H54 (cell line): ENCODE data around the gene WDR44.
"Not testable (repeated sequence)": the region's sequence is repeated elsewhere in the genome, so short reads cannot be mapped to it uniquely, and the experiment has no call there.

ENCODE experiments used
- DNase-seq: peaks from one replicate; pipeline ENCODE4 v3.0.0; 2011; ENCODE audit warnings: low spot score, mixed read lengths; ENCODE audit not compliant: insufficient read length
- FAIRE-seq: peaks from 3 replicates; lab custom pipeline; 2011; peaks lifted over from hg19 to GRCh38; lab: Jason Lieb, UNC
- POLR2A ChIP-seq: IDR thresholded peaks from 2 replicates; pipeline ENCODE4 v1.6.1; 2011; ENCODE audit warnings: low read depth, mild to moderate bottlenecking, low read length

Gene WDR44

GRCh38 chrX:118383120-118383519, 37.2 kb downstream of the WDR44 start:
- no peak for TF ChIP-seq POLR2A
- DNase-seq (no peak), FAIRE-seq (no peak)

- DNase-seq (no peak), FAIRE-seq (no peak)
- TF ChIP-seq POLR2A: no peak
These were observed 46.8 kb downstream of the WDR44 start for GRCh38 chrX:118392716-118393115.

- no peak for FAIRE-seq
- no peak for TF ChIP-seq POLR2A
- DNase-seq: no peak
These were observed 50.2 kb downstream of the WDR44 start for GRCh38 chrX:118396113-118396512.

- DNase-seq (no peak), FAIRE-seq (no peak)
- TF ChIP-seq POLR2A: no peak
These were observed 72.9 kb downstream of the WDR44 start for GRCh38 chrX:118418811-118419251.

GRCh38 chrX:118420462-118420861, 74.6 kb downstream of the WDR44 start:
- no peak for FAIRE-seq

GRCh38 chrX:118423558-118423957, 77.7 kb downstream of the WDR44 start:
- FAIRE-seq (no peak), DNase-seq (no peak)
- no peak for TF ChIP-seq POLR2A

More at GRCh38 chrX:118420462-118420861, 74.6 kb downstream of the WDR44 start:
- no peak for DNase-seq
- TF ChIP-seq POLR2A: no peak

GRCh38 chrX:118432799-118433198, 86.9 kb downstream of the WDR44 start:
- no peak for TF ChIP-seq POLR2A
- no peak for FAIRE-seq
- no peak for DNase-seq

- DNase-seq (no peak), FAIRE-seq (no peak)
- no peak for TF ChIP-seq POLR2A
These were observed 91.4 kb downstream of the WDR44 start for GRCh38 chrX:118437283-118437682.

- DNase-seq (no peak), FAIRE-seq (no peak)
- TF ChIP-seq POLR2A: no peak
These were observed 102.4 kb downstream of the WDR44 start for GRCh38 chrX:118448273-118448783.

- no peak for TF ChIP-seq POLR2A
- no peak for FAIRE-seq
- no peak for DNase-seq
These were observed 109.1 kb downstream of the WDR44 start for GRCh38 chrX:118455013-118455412.

- DNase-seq (peak; percentile 24), FAIRE-seq (peak; percentile 20)
- TF ChIP-seq POLR2A: no peak
These were observed 113.6 kb downstream of the WDR44 start for GRCh38 chrX:118459494-118459893.

GRCh38 chrX:118464501-118464900, 118.6 kb downstream of the WDR44 start:
- FAIRE-seq: no peak
- no peak for TF ChIP-seq POLR2A
- no peak for DNase-seq

- TF ChIP-seq POLR2A: no peak
- DNase-seq (no peak), FAIRE-seq (no peak)
These were observed 122.2 kb downstream of the WDR44 start for GRCh38 chrX:118468122-118468521.

- not testable (repeated sequence) for DNase-seq, FAIRE-seq
These were observed 124.9 kb downstream of the WDR44 start for GRCh38 chrX:118470721-118471347.

- FAIRE-seq: no peak
- TF ChIP-seq POLR2A: no peak
- no peak for DNase-seq
These were observed 128.7 kb downstream of the WDR44 start for GRCh38 chrX:118474586-118474985.
